NCI-H748 treated with DMSO at 0.1 percent for 48 hours (cell line): ENCODE measurements around the gene GCAT.

Source experiments
- DNase-seq: peaks from one replicate; lab custom pipeline; 2025; lab: John Stamatoyannopoulos, UW

The GCAT gene

GRCh38 chr22:37807410-37808293 lies at the start of gene GCAT:
Gene GCAT (plus strand): TSS chr22:37807934. CDS start chr22:37807968, 34 bp downstream.
- peak; percentile 79 for DNase-seq

- DNase-seq, result no peak
These were observed 49.0 kb upstream of the GCAT start for GRCh38 chr22:37758694-37759093.

GRCh38 chr22:37759281-37759680 lies 48.5 kb upstream of the GCAT start:
- DNase-seq, result no peak

DNA sequence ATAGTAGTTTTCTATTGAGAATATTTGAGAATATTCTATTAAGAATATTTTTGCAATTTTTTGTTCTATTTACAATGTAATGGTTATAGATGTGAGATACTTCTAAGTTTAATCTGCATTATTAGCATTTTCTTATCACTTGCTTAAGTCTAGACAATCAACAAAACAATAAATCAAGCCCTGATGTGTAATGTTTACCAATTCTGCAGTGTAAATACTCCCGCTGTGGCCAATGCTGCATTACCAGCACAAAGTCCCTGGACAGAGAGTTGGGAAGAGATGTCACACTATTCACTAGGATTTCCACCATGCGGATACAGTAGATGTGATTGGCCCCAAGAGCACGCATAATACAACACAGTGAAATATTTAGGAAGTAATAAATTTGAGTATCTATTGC lies 47.6 kb upstream of the GCAT start:
- DNase-seq, result no peak

DNA sequence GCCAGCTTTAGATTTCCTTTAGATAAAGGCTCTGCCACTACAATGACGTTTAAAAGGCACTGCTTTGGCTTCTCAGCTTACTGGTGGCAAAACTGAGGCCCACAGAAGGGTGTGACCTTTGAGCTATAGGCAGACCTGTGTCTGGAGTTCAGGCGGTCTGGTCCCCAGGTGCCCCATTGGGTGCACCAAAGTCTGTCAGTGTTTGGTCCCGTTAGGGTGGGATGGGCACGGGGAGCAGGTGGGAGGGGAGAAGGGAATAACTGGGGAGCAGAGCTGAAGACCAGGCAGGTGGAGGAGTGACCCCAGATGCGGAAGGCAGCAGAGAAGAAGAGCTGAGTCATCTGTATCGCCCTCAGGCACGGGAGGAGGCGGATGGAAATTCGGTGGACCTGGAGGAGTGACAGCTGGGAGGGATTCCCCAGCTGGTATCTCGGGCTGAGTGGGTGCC lies 45.3 kb upstream of the GCAT start:
- DNase-seq, result no peak

- DNase-seq, result no peak
These were observed 44.7 kb upstream of the GCAT start for GRCh38 chr22:37763012-37763411.

DNA sequence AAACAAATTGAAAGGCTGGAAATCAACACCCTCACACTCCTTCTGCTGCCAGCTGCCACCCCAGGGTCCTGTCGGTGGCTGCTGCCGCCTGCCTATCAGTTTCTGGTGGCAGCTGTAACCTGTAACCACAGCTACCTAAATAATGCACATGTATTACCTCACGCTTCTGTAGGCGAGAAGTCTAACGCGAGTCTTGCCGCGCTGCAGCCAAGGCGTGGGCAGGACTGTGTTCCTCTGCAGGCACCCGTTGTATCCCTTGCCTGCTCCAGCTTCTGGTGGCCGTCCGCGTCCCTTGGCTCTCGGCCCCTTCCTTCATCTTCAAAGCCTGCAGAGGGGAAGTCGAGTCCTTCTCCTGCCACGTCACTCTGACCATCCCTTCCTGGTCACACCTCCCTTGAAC lies 44.1 kb upstream of the GCAT start:
- no peak for DNase-seq

DNA sequence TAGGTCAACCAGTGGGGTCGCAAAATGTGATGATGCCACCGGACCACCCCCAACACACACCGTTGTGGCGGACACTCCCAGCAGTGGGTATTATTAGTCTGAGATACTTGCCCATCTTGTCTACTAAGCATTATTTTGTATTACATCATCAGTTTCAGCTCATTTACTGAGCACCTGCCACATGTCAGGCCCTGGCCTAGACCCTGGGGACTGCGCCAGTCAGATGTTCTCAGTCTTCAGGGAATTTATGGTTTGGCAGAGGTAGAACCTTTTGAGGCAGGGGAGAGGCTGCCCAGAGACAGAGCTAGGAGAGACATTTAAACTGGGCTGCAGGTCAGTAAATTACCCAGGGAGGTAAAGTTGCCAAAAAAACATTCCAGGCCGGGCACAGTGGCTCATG lies 43.1 kb upstream of the GCAT start:
- DNase-seq, result no peak

DNA sequence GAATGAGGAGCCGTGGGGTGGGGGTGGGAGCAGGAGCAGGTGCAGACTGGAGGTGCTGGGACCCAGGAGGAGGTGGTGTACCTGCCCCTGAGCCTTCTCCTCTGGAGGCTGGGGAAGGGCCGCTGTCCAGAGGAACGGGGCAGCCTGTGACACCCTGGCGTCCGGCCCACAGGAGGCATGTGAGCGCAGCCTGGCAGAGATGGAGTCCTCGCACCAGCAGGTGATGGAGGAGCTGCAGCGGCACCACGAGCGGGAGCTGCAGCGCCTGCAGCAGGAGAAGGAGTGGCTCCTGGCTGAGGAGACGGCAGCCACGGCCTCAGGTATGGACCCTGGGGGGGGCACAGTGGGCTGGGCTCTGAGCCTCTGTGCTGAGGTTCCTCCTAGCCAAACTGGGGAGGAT lies 42.2 kb upstream of the GCAT start:
- DNase-seq, result no peak

DNA sequence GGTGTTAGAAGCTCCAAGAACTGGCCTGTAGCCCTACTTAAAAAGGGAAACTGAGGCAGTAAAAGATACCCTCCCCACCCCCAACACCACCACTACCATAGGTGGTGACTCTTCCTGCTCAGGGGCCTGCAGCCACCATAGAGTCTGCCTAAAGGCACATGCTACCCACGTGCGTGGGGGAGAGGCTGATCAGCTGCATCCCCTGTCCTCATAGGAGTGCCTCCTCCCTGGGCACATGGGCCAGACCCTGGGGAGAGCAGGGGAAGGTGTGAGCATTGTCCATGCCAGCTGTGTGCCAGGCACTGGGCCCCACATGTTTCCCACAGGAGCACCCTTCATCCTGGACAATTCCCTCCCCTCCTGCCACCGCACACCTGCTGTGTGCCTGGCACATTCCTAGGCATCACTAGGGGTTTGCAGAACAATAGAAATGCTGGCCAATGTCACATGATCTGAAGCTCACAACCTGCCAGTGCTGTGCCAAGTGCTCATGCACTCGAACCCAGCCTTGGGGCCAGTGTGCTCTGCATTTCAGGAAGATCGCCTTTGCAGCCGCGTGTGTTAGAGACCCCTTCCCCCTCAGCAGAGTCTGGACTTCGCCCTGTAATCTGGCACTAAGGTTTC lies 41.7 kb upstream of the GCAT start:
- no peak for DNase-seq

DNA sequence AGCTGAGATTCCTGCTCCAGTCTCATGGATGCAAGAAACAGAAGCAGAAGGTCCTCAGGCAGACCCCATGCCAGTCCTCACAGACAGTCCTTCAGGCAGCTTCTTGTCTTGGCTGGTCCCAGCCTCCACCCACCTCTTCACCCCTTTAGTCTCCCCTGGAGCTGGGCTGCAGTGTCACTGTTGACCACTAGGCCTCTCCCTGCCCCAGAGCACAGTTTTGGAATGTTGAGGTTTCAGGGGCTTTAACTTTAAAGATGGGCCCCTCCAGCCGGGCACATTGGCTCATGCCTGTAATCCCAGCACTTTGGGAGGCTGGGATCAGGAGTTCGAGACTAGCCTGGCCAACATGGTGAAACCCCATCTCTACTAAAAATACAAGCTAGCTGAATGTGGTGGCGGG lies 39.5 kb upstream of the GCAT start:
- no peak for DNase-seq

DNA sequence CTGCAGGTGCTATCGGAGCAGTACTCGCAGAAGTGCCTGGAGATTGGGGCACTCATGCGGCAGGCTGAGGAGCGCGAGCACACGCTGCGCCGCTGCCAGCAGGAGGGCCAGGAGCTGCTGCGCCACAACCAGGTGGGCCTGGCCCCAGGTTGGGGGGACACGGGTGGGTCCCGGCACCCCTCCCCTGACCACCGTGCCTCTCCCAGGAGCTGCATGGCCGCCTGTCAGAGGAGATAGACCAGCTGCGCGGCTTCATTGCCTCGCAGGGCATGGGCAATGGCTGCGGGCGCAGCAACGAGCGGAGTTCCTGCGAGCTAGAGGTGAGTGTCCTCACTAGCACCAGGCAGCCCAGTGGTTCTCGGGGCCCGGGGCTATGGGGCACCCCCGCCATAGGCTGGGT lies 38.7 kb upstream of the GCAT start:
- DNase-seq, result no peak

- DNase-seq, result no peak
These were observed 36.7 kb upstream of the GCAT start for GRCh38 chr22:37771081-37771480.

GRCh38 chr22:37771702-37772427 lies 35.9 kb upstream of the GCAT start:
- DNase-seq, result no peak

- DNase-seq, result no peak
These were observed 33.0 kb upstream of the GCAT start for GRCh38 chr22:37774728-37775127.

DNA sequence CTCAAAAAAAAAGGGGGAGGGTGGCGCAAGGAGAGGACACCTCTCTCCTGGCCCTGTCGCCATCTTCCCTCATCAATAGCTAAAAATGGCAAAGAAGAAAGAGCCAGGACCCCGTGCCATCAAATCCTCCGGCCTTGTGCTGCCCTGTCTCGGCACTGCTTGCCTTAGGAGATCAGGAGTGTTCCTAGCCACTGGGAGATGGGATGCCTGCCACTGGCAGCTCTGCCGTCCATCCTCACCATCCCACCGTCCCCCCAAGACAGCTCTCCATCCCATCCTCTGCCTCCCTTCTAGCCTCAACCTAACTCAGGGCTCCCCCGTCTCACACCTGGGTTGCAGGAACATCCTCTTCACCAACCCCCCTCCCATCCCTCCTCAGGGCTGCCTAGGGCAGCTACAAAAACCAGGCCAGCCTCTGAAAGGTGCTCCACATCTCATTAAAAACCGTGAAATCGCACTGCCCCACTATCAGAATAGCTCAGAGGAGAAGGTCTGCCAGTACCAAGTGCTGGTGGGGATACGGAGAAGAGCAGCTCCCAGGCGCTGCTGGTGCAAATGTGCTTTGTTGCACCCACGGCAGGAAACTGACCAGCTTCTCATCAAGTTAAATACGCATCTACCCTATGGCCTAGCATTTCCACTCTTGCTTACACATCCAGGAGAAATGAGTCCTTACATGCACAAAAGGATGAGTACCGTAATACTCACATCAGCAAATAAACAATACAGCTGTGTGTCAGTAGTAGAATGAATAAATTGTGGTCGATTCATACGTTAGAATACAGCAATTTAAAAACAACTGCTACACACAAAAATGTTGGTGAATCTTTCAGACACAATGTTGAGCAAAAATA lies 31.7 kb upstream of the GCAT start:
- no peak for DNase-seq

DNA sequence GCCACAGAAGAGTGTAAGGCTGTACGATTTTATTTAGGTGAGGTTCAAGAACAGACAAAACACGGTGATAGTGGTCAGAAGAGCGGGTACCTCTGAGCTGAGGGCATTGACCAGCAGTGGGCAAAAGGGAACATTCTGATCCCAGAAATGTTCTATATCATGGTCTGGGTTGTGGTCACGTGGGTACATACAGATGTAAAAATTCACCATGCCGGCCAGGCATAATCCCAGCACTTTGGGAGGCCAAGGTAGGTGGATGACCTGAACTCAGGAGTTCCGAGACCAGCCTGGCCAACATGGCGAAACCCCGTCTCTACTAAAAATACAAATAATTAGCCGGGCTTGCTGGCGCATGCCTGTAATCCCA lies 31.1 kb upstream of the GCAT start:
- no peak for DNase-seq

DNA sequence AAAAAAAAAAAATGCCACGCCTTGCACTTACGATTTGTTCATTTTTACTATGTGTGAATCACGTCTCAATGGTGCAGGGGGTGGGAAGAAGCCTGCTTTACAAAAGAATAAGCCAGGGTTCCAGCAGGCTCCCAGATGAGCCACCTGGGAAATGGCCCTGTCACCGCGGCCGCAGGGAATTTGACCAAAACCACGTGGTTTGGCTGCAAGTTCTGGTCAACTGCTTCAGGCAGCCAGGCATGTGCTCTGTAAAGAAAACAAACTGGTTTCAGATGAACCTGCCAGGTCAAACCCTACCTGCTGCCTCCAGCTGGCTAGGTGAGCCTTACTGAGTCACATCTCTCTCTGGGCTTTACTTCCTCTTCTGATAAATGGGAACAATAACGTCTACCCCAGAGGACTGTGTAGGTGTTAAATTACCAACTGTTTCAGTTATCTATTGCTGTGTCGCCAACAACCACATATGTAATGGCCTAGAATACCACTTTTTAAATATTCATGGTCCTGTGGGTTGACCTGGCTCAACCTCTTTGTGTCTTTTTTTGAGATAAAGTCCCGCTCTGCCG lies 30.5 kb upstream of the GCAT start:
- no peak for DNase-seq

DNA sequence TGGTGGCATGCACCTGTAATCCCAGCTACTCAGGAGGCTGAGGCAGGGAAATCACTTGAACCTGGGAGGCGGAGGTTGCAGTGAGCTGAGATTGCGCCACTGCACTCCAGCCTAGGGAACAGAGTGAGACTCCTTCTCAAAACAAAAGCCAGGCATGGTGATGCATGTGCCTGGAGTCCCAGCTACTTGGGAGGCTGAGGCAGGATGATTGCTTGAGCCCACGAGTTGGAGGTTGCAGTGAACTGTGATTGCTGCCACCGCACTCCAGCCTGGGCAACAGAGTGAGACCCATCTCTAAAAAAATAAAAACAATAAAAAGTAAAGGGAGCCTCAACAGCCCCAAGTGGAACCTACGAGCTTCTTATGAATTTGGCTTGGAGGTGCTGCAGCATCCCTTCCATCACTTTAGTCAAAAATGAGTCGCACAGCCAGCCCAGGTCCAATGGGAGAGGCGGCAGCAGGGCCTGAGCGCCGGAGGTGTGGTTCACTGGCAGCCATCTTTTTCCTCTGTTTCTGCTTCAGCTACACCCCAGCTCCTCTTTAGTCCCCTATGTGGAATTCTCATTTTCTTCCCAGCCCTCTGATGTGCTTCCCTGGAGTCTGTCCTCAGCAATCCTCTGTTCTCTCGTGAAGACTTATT lies 29.2 kb upstream of the GCAT start:
- DNase-seq, result no peak

- no peak for DNase-seq
These were observed 26.2 kb upstream of the GCAT start for GRCh38 chr22:37781434-37782059.
